OCI-LY1 (cell line): Measurements from ENCODE around the gene IL20RA.

ENCODE experiments used
- H2AFZ ChIP-seq: fragments of 200-600 bp; sonication (generic), shearing (Covaris generic); 2 replicates; pipeline ENCODE4 v1.6.0; 2014; ENCODE audit warnings: antibody characterized with exemption, mild to moderate bottlenecking, low read length
- H3F3A ChIP-seq: fragments of 200-600 bp; sonication (generic), shearing (Covaris generic); 2 replicates; pipeline ENCODE4 v1.6.0; 2014; ENCODE audit warnings: mild to moderate bottlenecking, antibody characterized with exemption, low read length, moderate library complexity; ENCODE audit not compliant: insufficient read depth
- H3K27ac ChIP-seq: fragments of 200-600 bp; sonication (generic); 2 replicates; pipeline ENCODE4 v1.5.1; 2014; ENCODE audit warnings: low read length, mixed run types, mild to moderate bottlenecking, low read depth; ENCODE audit not compliant: poor library complexity, severe bottlenecking
- H3K27me3 ChIP-seq: fragments of 200-600 bp; sonication (generic); 2 replicates; pipeline ENCODE4 v1.6.0; 2014; ENCODE audit warnings: antibody characterized with exemption, mild to moderate bottlenecking, low read length, moderate library complexity; ENCODE audit not compliant: insufficient read depth
- H3K36me3 ChIP-seq: fragments of 200-600 bp; sonication (generic); 2 replicates; pipeline ENCODE4 v1.6.1; 2014; ENCODE audit warnings: mild to moderate bottlenecking, antibody characterized with exemption, low read length, moderate library complexity, mixed read lengths; ENCODE audit not compliant: insufficient read depth
- H3K4me1 ChIP-seq: fragments of 200-600 bp; sonication (generic); 2 replicates; pipeline ENCODE4 v1.5.1; 2014; ENCODE audit warnings: mild to moderate bottlenecking, low read length, moderate library complexity; ENCODE audit not compliant: insufficient read depth, severe bottlenecking
- H3K4me2 ChIP-seq: fragments of 200-600 bp; sonication (generic), shearing (Covaris generic); 2 replicates; pipeline ENCODE4 v1.6.1; 2014; ENCODE audit warnings: low read length
- H3K4me3 ChIP-seq: fragments of 200-600 bp; sonication (generic); 2 replicates; pipeline ENCODE4 v1.5.1; 2014; ENCODE audit warnings: low read length, low read depth, mild to moderate bottlenecking, mixed read lengths; ENCODE audit not compliant: poor library complexity, severe bottlenecking
- H3K79me2 ChIP-seq: fragments of 200-600 bp; shearing (Covaris generic); 2 replicates; pipeline ENCODE4 v1.6.1; 2016; ENCODE audit warnings: mixed run types, low read length, mixed read lengths; ENCODE audit not compliant: insufficient read depth
- H3K9ac ChIP-seq: fragments of 200-600 bp; sonication (generic), shearing (Covaris generic); 2 replicates; pipeline ENCODE4 v1.6.1; 2014; ENCODE audit warnings: mild to moderate bottlenecking, low read length, mixed read lengths
- H3K9me2 ChIP-seq: fragments of 200-600 bp; sonication (generic), shearing (Covaris generic); 2 replicates; pipeline ENCODE4 v1.6.1; 2014; ENCODE audit warnings: low read depth, mild to moderate bottlenecking, low read length, mixed read lengths
- H3K9me3 ChIP-seq: fragments of 200-600 bp; shearing (Covaris generic); 2 replicates; pipeline ENCODE4 v1.6.1; 2014; ENCODE audit warnings: low read length, mixed read lengths
- H4K20me1 ChIP-seq: fragments of 200-600 bp; sonication (generic), shearing (Covaris generic); 2 replicates; pipeline ENCODE4 v1.6.0; 2016; ENCODE audit warnings: mild to moderate bottlenecking, low read length; ENCODE audit not compliant: insufficient read depth
- EZH2 ChIP-seq: fragments of 200-600 bp; sonication (generic), shearing (Covaris generic); IDR thresholded peaks from 2 replicates; pipeline ENCODE4 v1.8.0; 2017; ENCODE audit warnings: borderline replicate concordance, mixed run types, mild to moderate bottlenecking, antibody characterized with exemption, low read length, moderate library complexity, mixed read lengths
- TF ChIP-seq, protein P1 (sequence below): fragments of 200-600 bp; sonication (generic), shearing (Covaris generic); IDR thresholded peaks from 2 replicates; pipeline ENCODE4 v1.5.1; 2017; ENCODE audit warnings: mild to moderate bottlenecking, antibody characterized with exemption, low read length, moderate library complexity, mixed read lengths

IL20RA gene

DNA sequence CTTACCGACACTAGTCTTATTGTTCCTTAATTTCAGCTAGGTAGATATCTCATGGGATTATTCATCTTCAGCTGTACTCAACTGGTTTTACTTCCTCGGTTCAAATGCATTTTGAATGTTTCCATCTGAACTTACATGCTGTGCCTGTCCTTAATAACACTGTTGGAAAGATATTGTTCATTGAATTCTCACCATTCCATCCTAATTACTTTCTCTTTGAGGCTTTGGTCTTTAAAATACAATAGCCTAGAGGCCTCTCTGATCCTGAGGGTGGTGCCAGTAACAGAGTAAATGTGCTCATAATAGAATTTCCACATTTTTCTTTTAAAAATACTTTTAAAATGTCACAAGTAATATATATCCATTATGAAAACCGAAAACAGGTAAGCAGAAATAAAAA lies 54.0 kb downstream of the IL20RA start:
- no peaks in the 10 kb centered on the region for H4K20me1 ChIP-seq
- no peak overlapping the region for H3K9ac ChIP-seq
- H3K9me3 ChIP-seq, result no peaks in the 10 kb centered on the region
- no peaks in the 10 kb centered on the region for H3K9me2 ChIP-seq
- no peak overlapping the region for H3K4me2 ChIP-seq
- H3K4me3 ChIP-seq, result no peak overlapping the region
- no peak overlapping the region for H3K27ac ChIP-seq
- H2AFZ ChIP-seq, result no peak overlapping the region
- H3K36me3 ChIP-seq, result no peaks in the 10 kb centered on the region
- TF ChIP-seq EZH2, result no peak
- TF ChIP-seq, protein P1, sequence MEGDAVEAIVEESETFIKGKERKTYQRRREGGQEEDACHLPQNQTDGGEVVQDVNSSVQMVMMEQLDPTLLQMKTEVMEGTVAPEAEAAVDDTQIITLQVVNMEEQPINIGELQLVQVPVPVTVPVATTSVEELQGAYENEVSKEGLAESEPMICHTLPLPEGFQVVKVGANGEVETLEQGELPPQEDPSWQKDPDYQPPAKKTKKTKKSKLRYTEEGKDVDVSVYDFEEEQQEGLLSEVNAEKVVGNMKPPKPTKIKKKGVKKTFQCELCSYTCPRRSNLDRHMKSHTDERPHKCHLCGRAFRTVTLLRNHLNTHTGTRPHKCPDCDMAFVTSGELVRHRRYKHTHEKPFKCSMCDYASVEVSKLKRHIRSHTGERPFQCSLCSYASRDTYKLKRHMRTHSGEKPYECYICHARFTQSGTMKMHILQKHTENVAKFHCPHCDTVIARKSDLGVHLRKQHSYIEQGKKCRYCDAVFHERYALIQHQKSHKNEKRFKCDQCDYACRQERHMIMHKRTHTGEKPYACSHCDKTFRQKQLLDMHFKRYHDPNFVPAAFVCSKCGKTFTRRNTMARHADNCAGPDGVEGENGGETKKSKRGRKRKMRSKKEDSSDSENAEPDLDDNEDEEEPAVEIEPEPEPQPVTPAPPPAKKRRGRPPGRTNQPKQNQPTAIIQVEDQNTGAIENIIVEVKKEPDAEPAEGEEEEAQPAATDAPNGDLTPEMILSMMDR, result no peak
- no peaks in the 10 kb centered on the region; the same call in 1 of the 2 replicates for H3K27me3 ChIP-seq
- H3K4me1 ChIP-seq, result no peaks in the 10 kb centered on the region
- no peaks in the 10 kb centered on the region for H3K79me2 ChIP-seq
- no peaks in the 10 kb centered on the region for H3F3A ChIP-seq

DNA sequence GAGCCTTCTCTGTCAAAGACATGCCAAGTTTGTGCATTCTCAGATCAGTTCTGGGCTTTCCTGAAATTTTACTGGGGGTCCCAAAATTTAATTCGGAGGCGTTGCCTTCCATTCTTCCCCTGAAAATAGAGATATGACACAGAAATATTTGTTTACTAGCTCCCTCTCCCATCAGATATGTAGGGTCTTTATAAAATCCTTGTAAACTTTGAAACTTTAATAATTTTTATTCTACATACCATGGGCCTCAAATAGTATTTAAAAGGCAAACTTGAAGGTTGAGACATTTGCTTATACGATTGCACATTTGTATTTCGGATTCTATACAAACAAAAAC lies 54.6 kb downstream of the IL20RA start:
- TF ChIP-seq, protein P1, result no peak
- no peak for TF ChIP-seq EZH2
- no peaks in the 10 kb centered on the region for H3K9me2 ChIP-seq
- H3K9ac ChIP-seq, result no peak overlapping the region
- no peaks in the 10 kb centered on the region; the same call in 1 of the 2 replicates for H3K27me3 ChIP-seq
- no peak overlapping the region for H3K4me3 ChIP-seq
- H3K4me2 ChIP-seq, result no peak overlapping the region
- H3K36me3 ChIP-seq, result no peaks in the 10 kb centered on the region
- no peaks in the 10 kb centered on the region for H3K4me1 ChIP-seq
- H2AFZ ChIP-seq, result no peak overlapping the region
- H3F3A ChIP-seq, result no peaks in the 10 kb centered on the region
- no peaks in the 10 kb centered on the region for H3K79me2 ChIP-seq
- H3K9me3 ChIP-seq, result no peaks in the 10 kb centered on the region
- no peaks in the 10 kb centered on the region for H4K20me1 ChIP-seq
- H3K27ac ChIP-seq, result no peak overlapping the region

DNA sequence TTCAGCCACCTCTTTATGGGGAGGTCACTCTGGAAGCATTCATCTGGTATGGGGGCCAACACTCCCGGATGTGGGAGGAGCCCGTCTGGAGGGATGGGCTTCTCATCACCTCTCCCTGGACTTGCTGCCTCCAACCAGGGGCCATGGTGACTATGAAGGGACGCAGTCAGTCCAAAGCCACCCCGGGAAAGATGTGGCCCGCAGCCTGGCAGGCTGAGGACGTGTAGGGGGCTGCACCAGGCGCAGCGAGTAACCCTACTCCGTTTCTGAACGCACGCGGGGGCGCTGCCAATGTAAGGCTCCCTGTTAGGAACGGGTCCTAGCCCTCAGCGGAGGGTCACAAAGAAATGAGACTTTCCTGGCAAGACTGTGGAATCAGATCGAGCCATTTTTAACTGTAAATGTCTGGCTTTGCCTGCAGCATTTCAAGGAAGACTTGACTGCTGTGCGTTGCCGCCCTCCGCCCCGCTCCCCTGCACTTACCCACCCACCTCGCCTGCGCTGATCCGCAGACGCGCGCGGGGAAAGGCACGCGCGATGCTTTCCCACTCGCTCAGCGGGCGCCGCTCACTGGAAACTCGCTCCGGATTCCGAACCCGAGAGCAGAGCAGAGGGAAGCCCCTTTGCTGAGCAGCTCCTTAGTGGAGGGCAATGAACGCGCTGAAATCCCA lies 55.1 kb downstream of the IL20RA start:
- Histone ChIP-seq H4K20me1 (no peaks in the 10 kb centered on the region), H3K36me3 (no peaks in the 10 kb centered on the region), H3K27ac (no peak overlapping the region), H3K27me3 (no peaks in the 10 kb centered on the region; the same call in 1 of the 2 replicates), H3K4me1 (no peaks in the 10 kb centered on the region), H3K9me3 (no peaks in the 10 kb centered on the region), H2AFZ (no peak overlapping the region), H3F3A (no peaks in the 10 kb centered on the region), H3K4me3 (no peak overlapping the region), H3K79me2 (no peaks in the 10 kb centered on the region), H3K4me2 (no peak overlapping the region), H3K9ac (no peak overlapping the region), H3K9me2 (no peaks in the 10 kb centered on the region)
- no peak for TF ChIP-seq EZH2
- TF ChIP-seq, protein P1, result no peak
